22Rv1 (cell line): Measurements from ENCODE around the gene OR5H14.

Experiments
- CTCF ChIP-seq: fragments of 450-650 bp; IDR thresholded peaks from 2 replicates; pipeline ENCODE4 v1.5.1; 2017; ENCODE audit warnings: mild to moderate bottlenecking
- ZFX ChIP-seq: fragments of 450-650 bp; IDR thresholded peaks from 2 replicates; pipeline ENCODE4 v1.6.1; 2017; ENCODE audit warnings: antibody characterized with exemption, borderline replicate concordance

GRCh38 chr3:98172621-98173020, 25.3 kb downstream of the OR5H14 start:
- no peak for TF ChIP-seq CTCF
- no peak for TF ChIP-seq ZFX
